GM19193 (cell line): ENCODE data around the gene ARPC1A.

Experiments used
- POLR2A ChIP-seq: IDR thresholded peaks from 4 replicates; pipeline ENCODE4 v1.6.1; 2011; ENCODE audit not compliant: insufficient read depth, insufficient read length; ENCODE audit errors: extremely low read depth

Gene ARPC1A

DNA sequence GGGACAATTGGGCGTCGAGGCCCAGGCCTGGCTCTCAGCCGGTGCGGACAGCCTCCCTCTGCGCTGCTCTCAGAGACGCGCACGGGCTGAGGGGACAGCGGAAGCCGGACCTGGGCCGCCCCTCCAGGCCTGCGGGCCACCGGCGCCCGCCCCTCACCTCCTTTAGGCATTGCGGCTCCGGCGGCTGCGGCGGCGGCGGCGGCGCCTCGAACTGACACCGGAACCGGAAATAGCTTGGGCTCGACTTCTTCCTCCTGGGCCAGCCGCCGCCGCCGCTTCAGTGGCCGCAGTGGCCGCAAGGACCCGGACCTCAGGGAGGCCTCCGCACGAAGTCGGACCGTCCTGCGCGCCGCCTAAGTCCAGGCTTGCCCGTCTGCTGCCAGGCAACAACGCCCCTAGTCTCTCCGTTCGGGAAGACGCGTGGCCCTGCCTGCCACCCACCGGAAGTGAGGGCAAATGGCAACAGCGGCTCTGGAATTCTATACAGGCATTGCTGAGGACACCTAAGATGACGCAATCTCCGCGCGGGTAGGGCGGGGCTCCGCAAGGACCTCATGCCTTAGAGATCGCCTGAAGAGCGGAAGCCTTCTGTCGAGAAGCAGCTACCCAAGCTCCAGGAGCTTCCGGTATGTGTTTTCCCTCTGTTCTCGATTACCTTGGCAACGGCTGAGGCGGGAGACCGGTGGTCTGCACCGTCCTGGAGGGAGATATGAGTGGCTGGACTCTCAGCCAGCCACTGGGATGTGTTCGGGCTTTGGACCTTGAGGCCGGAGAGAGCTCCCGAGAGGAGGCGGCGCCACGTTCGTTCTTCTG, 82.9 kb downstream of the ARPC1A start, which contains the start of the genes BUD31 and PDAP1:
TSS of gene BUD31 (plus strand) at position 591 of the 813 bp plus-strand sequence. CDS start 2,124 bp downstream, outside the sequence.
TSS of gene PDAP1 (minus strand) at position 219 of the 813 bp plus-strand sequence. CDS start at position 170, 49 bp downstream.
- TF ChIP-seq POLR2A = peak; percentile 96

DNA sequence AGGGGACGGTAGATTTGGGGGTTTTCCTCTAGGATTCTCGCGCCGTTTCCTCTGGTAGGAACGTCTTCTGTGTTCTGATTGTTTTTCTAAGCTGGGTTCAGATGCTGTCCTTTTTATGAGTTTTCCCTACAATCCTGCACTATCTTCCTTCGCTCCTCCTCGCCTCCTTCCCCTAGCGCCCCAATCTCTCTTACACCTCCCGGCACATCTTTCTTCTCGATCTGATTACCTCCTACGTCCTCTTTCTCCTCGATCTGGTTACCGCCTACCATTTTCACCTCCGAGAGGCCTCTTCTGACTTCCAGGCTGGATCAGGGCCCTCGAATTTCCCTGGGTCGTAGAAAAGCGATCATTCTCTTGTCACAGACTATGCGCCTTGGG, 83.5 kb downstream of the ARPC1A start:
- TF ChIP-seq POLR2A = no peak

DNA sequence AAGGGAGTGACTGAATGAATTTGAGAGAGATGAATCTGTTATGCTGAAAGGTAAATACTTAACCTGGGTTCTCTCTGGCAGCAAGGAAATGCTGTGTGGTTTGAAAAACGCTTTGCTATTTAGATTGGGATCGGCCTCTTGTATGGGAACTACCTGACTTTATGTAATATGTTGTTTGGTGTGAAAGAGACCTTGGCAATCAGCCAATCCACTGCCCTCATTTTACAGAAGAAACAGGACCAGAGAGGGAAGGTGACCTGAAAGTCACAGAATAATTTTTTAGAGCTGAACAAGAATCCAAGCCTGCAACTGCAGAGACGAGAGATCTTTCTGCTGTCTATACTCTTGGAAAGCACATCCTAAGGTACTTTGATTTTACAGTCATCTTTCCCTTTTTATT, 84.1 kb downstream of the ARPC1A start:
- no peak for TF ChIP-seq POLR2A

DNA sequence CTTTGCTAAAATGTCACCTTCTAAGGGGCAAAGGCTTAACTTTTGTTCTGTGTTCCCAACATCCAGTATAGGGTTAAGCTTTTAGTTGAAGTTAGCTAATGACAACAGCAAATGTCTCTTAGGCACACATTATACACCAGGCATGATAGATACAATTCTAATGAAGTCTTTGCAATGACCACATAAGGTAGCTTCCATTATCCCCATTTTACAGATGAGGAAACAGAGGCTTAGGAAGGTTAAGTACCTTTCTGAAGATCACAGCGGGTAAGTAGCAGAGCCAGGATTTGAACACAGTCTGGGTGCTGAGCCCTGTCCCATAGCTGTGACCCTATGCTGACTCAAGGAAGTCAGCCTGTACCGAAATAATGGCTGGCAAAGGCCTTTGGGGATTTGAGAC, 84.9 kb downstream of the ARPC1A start:
- no peak for TF ChIP-seq POLR2A
